Liver (tissue), 9 donors: Measurements from ENCODE around the gene UBR7. TPM values are rescaled to one million over a fixed set of nuclear protein-coding genes. Genes with fewer than 3 reads are reported as not detected.
"Not testable (repeated sequence)": the region's sequence is repeated elsewhere in the genome, so short reads cannot be mapped to it uniquely, and the experiment has no call there.

ENCODE experiments used
- DNase-seq: peaks from one replicate; pipeline ENCODE4 v3.0.0-alpha.2; 2017; ENCODE audit warnings: low spot score
- H3K27ac ChIP-seq, 2 donors: one replicate each; pipeline ENCODE4 v1.7.0; 2013; ENCODE audit warnings: inconsistent platforms in 2 of 2, low read length in 2 of 2, control low read depth in 1 of 2, low read depth in 1 of 2, mild to moderate bottlenecking in 1 of 2
- H3K27me3 ChIP-seq, 4 donors: one replicate each; pipeline versions ENCODE4 v1.6.1 to v1.7.0; 2013; ENCODE audit warnings: low read length in 3 of 4, inconsistent platforms in 1 of 4, mild to moderate bottlenecking in 1 of 4, moderate library complexity in 1 of 4; ENCODE audit not compliant: control insufficient read depth in 4 of 4, insufficient read depth in 4 of 4
- H3K36me3 ChIP-seq, 4 donors: one replicate each; pipeline versions ENCODE4 v1.6.1 to v1.7.0; 2013; ENCODE audit warnings: low read length in 3 of 4, mild to moderate bottlenecking in 3 of 4, low read depth in 1 of 4, moderate library complexity in 1 of 4; ENCODE audit not compliant: control insufficient read depth in 4 of 4, insufficient read depth in 3 of 4
- H3K4me1 ChIP-seq, 4 donors: one replicate each; pipeline versions ENCODE4 v1.6.1 to v1.7.0; 2013; ENCODE audit warnings: low read length in 3 of 4, mild to moderate bottlenecking in 3 of 4, moderate library complexity in 1 of 4; ENCODE audit not compliant: control insufficient read depth in 4 of 4, insufficient read depth in 4 of 4
- H3K4me3 ChIP-seq, 3 donors: one replicate each; pipeline versions ENCODE4 v1.6.1 to v1.7.0; 2013; ENCODE audit warnings: low read length in 3 of 3, control low read depth in 1 of 3, low read depth in 1 of 3, mild to moderate bottlenecking in 1 of 3
- H3K9ac ChIP-seq, 2 donors: one replicate each; pipeline ENCODE4 v1.7.0; 2013; ENCODE audit warnings: low read length in 2 of 2, mild to moderate bottlenecking in 2 of 2, moderate library complexity in 2 of 2, control low read depth in 1 of 2, low read depth in 1 of 2
- H3K9me3 ChIP-seq, 4 donors: one replicate each; pipeline versions ENCODE4 v1.6.1 to v1.7.0; 2013; ENCODE audit warnings: low read length in 3 of 4; ENCODE audit not compliant: control insufficient read depth in 4 of 4
- ATF3 ChIP-seq: IDR thresholded peaks from 2 replicates; pipeline ENCODE4 v1.6.1; 2016; ENCODE audit warnings: antibody characterized with exemption
- EGR1 ChIP-seq, 2 donors: IDR thresholded peaks; 2 replicates each; pipeline ENCODE4 v1.6.1; 2016 to 2018; ENCODE audit warnings: antibody characterized with exemption in 2 of 2, low read depth in 2 of 2
- FOXA1 ChIP-seq: IDR thresholded peaks from 2 replicates; pipeline ENCODE4 v1.6.1; 2016; ENCODE audit warnings: antibody characterized with exemption
- FOXA2 ChIP-seq: IDR thresholded peaks from 2 replicates; pipeline ENCODE4 v1.6.1; 2016; ENCODE audit warnings: antibody characterized with exemption
- GABPA ChIP-seq, 2 donors: IDR thresholded peaks in 1 of 2; conservative IDR thresholded peaks in 1 of 2; 2 replicates each; pipeline ENCODE4 v1.6.1; 2016; ENCODE audit warnings: antibody characterized with exemption in 2 of 2, mild to moderate bottlenecking in 1 of 2, moderate library complexity in 1 of 2
- HNF4A ChIP-seq, 2 donors: conservative IDR thresholded peaks; 2 replicates each; pipeline ENCODE4 v1.6.1; 2016; ENCODE audit warnings: antibody characterized with exemption in 2 of 2, mild to moderate bottlenecking in 2 of 2
- HNF4G ChIP-seq: IDR thresholded peaks from 2 replicates; pipeline ENCODE4 v1.6.1; 2016; ENCODE audit warnings: antibody characterized with exemption
- JUND ChIP-seq, 2 donors: IDR thresholded peaks; 2 replicates each; pipeline ENCODE4 v1.6.1; 2016; ENCODE audit warnings: antibody characterized with exemption in 2 of 2
- NR2F2 ChIP-seq: IDR thresholded peaks from 2 replicates; pipeline ENCODE4 v1.6.1; 2016; ENCODE audit warnings: antibody characterized with exemption
- RAD21 ChIP-seq, 2 donors: IDR thresholded peaks; 2 replicates each; pipeline ENCODE4 v1.6.1; 2016; ENCODE audit warnings: antibody characterized with exemption in 2 of 2, mild to moderate bottlenecking in 2 of 2
- REST ChIP-seq: IDR thresholded peaks from 2 replicates; pipeline ENCODE4 v1.6.1; 2016; ENCODE audit warnings: antibody characterized with exemption, mild to moderate bottlenecking
- RXRA ChIP-seq, 2 donors: IDR thresholded peaks; 2 replicates each; pipeline ENCODE4 v1.6.1; 2017 to 2018; ENCODE audit warnings: antibody characterized with exemption in 2 of 2, mild to moderate bottlenecking in 1 of 2
- SP1 ChIP-seq: IDR thresholded peaks from 2 replicates; pipeline ENCODE4 v1.6.1; 2018; ENCODE audit warnings: antibody characterized with exemption, mild to moderate bottlenecking
- TAF1 ChIP-seq: conservative IDR thresholded peaks from 2 replicates; pipeline ENCODE4 v1.6.1; 2016; ENCODE audit warnings: antibody characterized with exemption, mild to moderate bottlenecking
- YY1 ChIP-seq: IDR thresholded peaks from 2 replicates; pipeline ENCODE4 v1.6.1; 2016; ENCODE audit warnings: antibody characterized with exemption, mild to moderate bottlenecking
- whole genome bisulfite sequencing: extraction: QIAGEN DNeasy Blood & Tissue Kit; methylation state at CpG from one replicate; pipeline ENCODE4 v1.1.7; 2013; 5-methylcytosine and 5-hydroxymethylcytosine counted together
- polyA plus RNA-seq, 2 donors: library from polyadenylated mRNA; stranded (reverse) in 1 of 2; unstranded in 1 of 2; fragments of 200-250 nt in 1 of 2; fragments of >200 nt in 1 of 2; fragmentation: Nextera tagmentation in 1 of 2; extraction: Ambion mirVana in 1 of 2; gene quantifications; one replicate each; pipeline versions ENCODE4 v1.2.1 to v1.2.3, GENCODE V29; 2013 to 2015
- total RNA-seq, 2 donors: library from RNA; depleted of rRNA; stranded (reverse); fragments of >200 nt; gene quantifications; one replicate each; pipeline ENCODE4 v1.2.3, GENCODE V29; 2014
- TF ChIP-seq, protein P1 (sequence below): IDR thresholded peaks from 2 replicates; pipeline ENCODE4 v1.6.1; 2016; ENCODE audit warnings: antibody characterized with exemption
- TF ChIP-seq, protein P2 (sequence below): IDR thresholded peaks from 2 replicates; pipeline ENCODE4 v1.6.1; 2016; ENCODE audit warnings: antibody characterized with exemption
- TF ChIP-seq, protein P3 (sequence below): fragments of 150-350 bp; IDR thresholded peaks from 2 replicates; pipeline ENCODE4 v1.5.1; 2017; ENCODE audit warnings: improper control_type of control experiment, low read depth, low read length; ENCODE audit not compliant: missing input control
- donor health status: healthy.
- donor health status: healthy.
- donor health status: healthy.
- donor health status: healthy.
- donor health status: healthy.

UBR7 gene
- total and polyA plus RNA-seq, 4 donors: 7.0 to 44.5 (median 10.3) TPM

GRCh38 chr14:93171376-93171775 is 35.7 kb upstream of the UBR7 start:
- H3K9ac ChIP-seq: no peak overlapping the region
- H3K9me3 ChIP-seq: no peaks in the 10 kb centered on the region
- DNase-seq: no peak
- no peaks in the 10 kb centered on the region for H3K4me1 ChIP-seq
- WGBS: 91% methylated on average over 4 of the region's 4 CpGs
- no peaks in the 10 kb centered on the region for H3K27me3 ChIP-seq
- H3K36me3 ChIP-seq: no peaks in the 10 kb centered on the region
- TF ChIP-seq FOXA2: no peak
- TF ChIP-seq HNF4A (conservative IDR thresholded peaks at IDR 0.05): peak in 1 of 2 donors; percentile 22
- H3K4me3 ChIP-seq: no peak overlapping the region
- no peak overlapping the region for H3K27ac ChIP-seq

- Histone ChIP-seq H3K9ac (no peak overlapping the region), H3K4me3 (no peak overlapping the region), H3K27ac (no peak overlapping the region), H3K9me3 (no peaks in the 10 kb centered on the region), H3K36me3 (no peaks in the 10 kb centered on the region), H3K27me3 (no peaks in the 10 kb centered on the region), H3K4me1 (no peaks in the 10 kb centered on the region)
- DNase-seq: no peak
- no peak for TF ChIP-seq TAF1
- no peak for TF ChIP-seq JUND (IDR thresholded peaks at IDR 0.05)
- TF ChIP-seq, protein P1, sequence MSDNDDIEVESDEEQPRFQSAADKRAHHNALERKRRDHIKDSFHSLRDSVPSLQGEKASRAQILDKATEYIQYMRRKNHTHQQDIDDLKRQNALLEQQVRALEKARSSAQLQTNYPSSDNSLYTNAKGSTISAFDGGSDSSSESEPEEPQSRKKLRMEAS: no peak
- TF ChIP-seq FOXA2: no peak
- no peak for TF ChIP-seq ATF3
- TF ChIP-seq EGR1 (IDR thresholded peaks at IDR 0.05; ENCODE audit: low read depth in 2 of 2): no peak
- TF ChIP-seq RAD21 (IDR thresholded peaks at IDR 0.05): no peak
- TF ChIP-seq HNF4G: no peak
- no peak for TF ChIP-seq FOXA1
- no peak for TF ChIP-seq HNF4A (conservative IDR thresholded peaks at IDR 0.05)
- TF ChIP-seq SP1: no peak
- TF ChIP-seq, protein P2, sequence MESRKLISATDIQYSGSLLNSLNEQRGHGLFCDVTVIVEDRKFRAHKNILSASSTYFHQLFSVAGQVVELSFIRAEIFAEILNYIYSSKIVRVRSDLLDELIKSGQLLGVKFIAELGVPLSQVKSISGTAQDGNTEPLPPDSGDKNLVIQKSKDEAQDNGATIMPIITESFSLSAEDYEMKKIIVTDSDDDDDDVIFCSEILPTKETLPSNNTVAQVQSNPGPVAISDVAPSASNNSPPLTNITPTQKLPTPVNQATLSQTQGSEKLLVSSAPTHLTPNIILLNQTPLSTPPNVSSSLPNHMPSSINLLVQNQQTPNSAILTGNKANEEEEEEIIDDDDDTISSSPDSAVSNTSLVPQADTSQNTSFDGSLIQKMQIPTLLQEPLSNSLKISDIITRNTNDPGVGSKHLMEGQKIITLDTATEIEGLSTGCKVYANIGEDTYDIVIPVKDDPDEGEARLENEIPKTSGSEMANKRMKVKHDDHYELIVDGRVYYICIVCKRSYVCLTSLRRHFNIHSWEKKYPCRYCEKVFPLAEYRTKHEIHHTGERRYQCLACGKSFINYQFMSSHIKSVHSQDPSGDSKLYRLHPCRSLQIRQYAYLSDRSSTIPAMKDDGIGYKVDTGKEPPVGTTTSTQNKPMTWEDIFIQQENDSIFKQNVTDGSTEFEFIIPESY: no peak
- no peak for TF ChIP-seq RXRA (IDR thresholded peaks at IDR 0.05)
- TF ChIP-seq REST: no peak
- TF ChIP-seq NR2F2: no peak
- TF ChIP-seq, protein P3, sequence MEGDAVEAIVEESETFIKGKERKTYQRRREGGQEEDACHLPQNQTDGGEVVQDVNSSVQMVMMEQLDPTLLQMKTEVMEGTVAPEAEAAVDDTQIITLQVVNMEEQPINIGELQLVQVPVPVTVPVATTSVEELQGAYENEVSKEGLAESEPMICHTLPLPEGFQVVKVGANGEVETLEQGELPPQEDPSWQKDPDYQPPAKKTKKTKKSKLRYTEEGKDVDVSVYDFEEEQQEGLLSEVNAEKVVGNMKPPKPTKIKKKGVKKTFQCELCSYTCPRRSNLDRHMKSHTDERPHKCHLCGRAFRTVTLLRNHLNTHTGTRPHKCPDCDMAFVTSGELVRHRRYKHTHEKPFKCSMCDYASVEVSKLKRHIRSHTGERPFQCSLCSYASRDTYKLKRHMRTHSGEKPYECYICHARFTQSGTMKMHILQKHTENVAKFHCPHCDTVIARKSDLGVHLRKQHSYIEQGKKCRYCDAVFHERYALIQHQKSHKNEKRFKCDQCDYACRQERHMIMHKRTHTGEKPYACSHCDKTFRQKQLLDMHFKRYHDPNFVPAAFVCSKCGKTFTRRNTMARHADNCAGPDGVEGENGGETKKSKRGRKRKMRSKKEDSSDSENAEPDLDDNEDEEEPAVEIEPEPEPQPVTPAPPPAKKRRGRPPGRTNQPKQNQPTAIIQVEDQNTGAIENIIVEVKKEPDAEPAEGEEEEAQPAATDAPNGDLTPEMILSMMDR: no peak
- TF ChIP-seq GABPA (IDR thresholded peaks at IDR 0.05 in 1 of 2, conservative IDR thresholded peaks at IDR 0.05 in 1 of 2): no peak
- TF ChIP-seq YY1: no peak
- WGBS: 68% methylated on average over 10 of the region's 10 CpGs
Measured at GRCh38 chr14:93173943-93174395, 33.1 kb upstream of the UBR7 start.

GRCh38 chr14:93174731-93175130 is 32.3 kb upstream of the UBR7 start:
- not testable (repeated sequence) for DNase-seq, H3K27me3 ChIP-seq
- 86% methylated on average over 5 of the region's 5 CpGs for WGBS

More at GRCh38 chr14:93174731-93175130, 32.3 kb upstream of the UBR7 start:
- H3K4me1 ChIP-seq, H3K9ac ChIP-seq, H3K4me3 ChIP-seq, H3K27ac ChIP-seq, H3K9me3 ChIP-seq, H3K36me3 ChIP-seq: not testable (repeated sequence)
